Endothelial cell of umbilical vein (primary cell): ENCODE measurements around the gene ARHGEF37. TPM values are rescaled to one million over a fixed set of nuclear protein-coding genes. Genes with fewer than 3 reads are reported as not detected.
A peak's percentile ranks its signal among the peaks of the same experiment; 100 is the strongest.

Experiments used
- BruUV-seq: library from RNA; stranded (reverse); fragments of 400-500 nt; replicated peaks from 2 replicates; lab custom pipeline; 2021; lab: Mats Ljungman, UMichigan
- CTCF ChIA-PET: fragments of 300-600, 350-600 bp; sonication (Branson Sonifier 250); formaldehyde crosslinking; loops from one replicate; lab custom pipeline; 2021; ENCODE audit warnings: antibody characterized with exemption, inconsistent platforms; lab: Charles Lee
- POLR2A ChIA-PET: fragments of 300-600, 350-600 bp; sonication (Branson Sonifier 250); formaldehyde crosslinking; loops from one replicate; lab custom pipeline; 2021; ENCODE audit warnings: antibody characterized with exemption, inconsistent platforms; lab: Charles Lee
- DNase-seq: peaks from one replicate; pipeline ENCODE4 v3.0.0-alpha.2; 2011; ENCODE audit warnings: low read depth, low spot score
- FAIRE-seq: peaks from 2 replicates; lab custom pipeline; 2011; peaks lifted over from hg19 to GRCh38; lab: Jason Lieb, UNC
- H2AFZ ChIP-seq: 2 replicates; pipeline ENCODE4 v1.6.0; 2012; ENCODE audit warnings: low read depth, low read length, control low read depth, inconsistent platforms
- H3K27ac ChIP-seq: 2 replicates; pipeline ENCODE4 v1.5.1; 2011; ENCODE audit warnings: low read depth, mild to moderate bottlenecking, control low read depth, low read length, moderate library complexity; ENCODE audit not compliant: insufficient read depth
- H3K27me3 ChIP-seq, 2 experiments: 2 replicates each; pipeline versions ENCODE4 v1.6.0 to v1.6.1; 2011; ENCODE audit warnings: low read length in 2 of 2, mixed read lengths in 1 of 2; ENCODE audit not compliant: control insufficient read depth in 2 of 2, insufficient read depth in 2 of 2
- H3K36me3 ChIP-seq, 2 experiments: 2 replicates in 1 of 2; 3 replicates in 1 of 2; pipeline ENCODE4 v1.5.1; 2011; ENCODE audit warnings: low read length in 2 of 2, mild to moderate bottlenecking in 1 of 2, moderate library complexity in 1 of 2; ENCODE audit not compliant: control insufficient read depth in 2 of 2, insufficient read depth in 2 of 2; ENCODE audit errors: extremely low read depth in 1 of 2
- H3K4me1 ChIP-seq: 3 replicates; pipeline ENCODE4 v1.5.1; 2011; ENCODE audit warnings: mild to moderate bottlenecking, low read length; ENCODE audit not compliant: control insufficient read depth, insufficient read depth; ENCODE audit errors: extremely low read depth
- H3K4me2 ChIP-seq: 2 replicates; pipeline ENCODE4 v1.6.1; 2011; ENCODE audit warnings: low read length, control low read depth, mixed read lengths; ENCODE audit not compliant: insufficient read depth
- H3K4me3 ChIP-seq, 3 experiments: fragments of 200-600 bp in 1 of 3; sonication (generic), shearing (Covaris generic) in 1 of 3; replicated peaks in 1 of 3; 2 replicates each; pipeline ENCODE4 v1.5.1; 2011 to 2016; ENCODE audit warnings: control low read depth in 3 of 3, low read length in 3 of 3, mild to moderate bottlenecking in 2 of 3, inconsistent platforms in 1 of 3, low read depth in 1 of 3, moderate library complexity in 1 of 3; ENCODE audit not compliant: insufficient read depth in 1 of 3
- H3K79me2 ChIP-seq: 2 replicates; pipeline ENCODE4 v1.6.0; 2012; ENCODE audit warnings: low read length, inconsistent platforms; ENCODE audit not compliant: control insufficient read depth, insufficient read depth
- H3K9ac ChIP-seq: replicated peaks from 2 replicates; pipeline ENCODE3; 2011; ENCODE audit warnings: low read length, control low read depth; ENCODE audit not compliant: insufficient read depth; ENCODE audit errors: extremely low read depth
- H3K9me1 ChIP-seq: replicated peaks from 3 replicates; pipeline ENCODE4 v1.6.0; 2011; ENCODE audit warnings: mild to moderate bottlenecking, low read length; ENCODE audit not compliant: control insufficient read depth, insufficient read depth; ENCODE audit errors: extremely low read depth
- H3K9me3 ChIP-seq: replicated peaks from 2 replicates; pipeline ENCODE4 v1.5.1; 2012; ENCODE audit warnings: low read length, inconsistent platforms; ENCODE audit not compliant: control insufficient read depth, insufficient read depth
- H4K20me1 ChIP-seq: replicated peaks from 2 replicates; pipeline ENCODE3; 2011; ENCODE audit warnings: mild to moderate bottlenecking, low read length; ENCODE audit not compliant: control insufficient read depth, insufficient read depth; ENCODE audit errors: extremely low read depth
- CTCF ChIP-seq, 2 donors: IDR thresholded peaks; 1 replicate in 1 of 2; 2 replicates in 1 of 2; pipeline ENCODE4 v1.5.1; 2011; ENCODE audit warnings: low read length in 2 of 2, mild to moderate bottlenecking in 2 of 2, moderate library complexity in 2 of 2, control low read depth in 1 of 2, inconsistent platforms in 1 of 2, low read depth in 1 of 2; ENCODE audit not compliant: insufficient read depth in 1 of 2; ENCODE audit errors: extremely low read depth in 1 of 2
- EZH2 ChIP-seq: IDR thresholded peaks from 2 replicates; pipeline ENCODE4 v1.6.1; 2012; ENCODE audit warnings: borderline replicate concordance, low read depth, mild to moderate bottlenecking, moderate library complexity, low read length, inconsistent platforms; ENCODE audit not compliant: severe bottlenecking
- FOS ChIP-seq: IDR thresholded peaks from 2 replicates; pipeline ENCODE4 v1.6.1; 2011; ENCODE audit warnings: mild to moderate bottlenecking, low read length, moderate library complexity, borderline replicate concordance; ENCODE audit not compliant: insufficient read depth
- GATA2 ChIP-seq: IDR thresholded peaks from 2 replicates; pipeline ENCODE4 v1.7.0; 2011; ENCODE audit warnings: low read depth, mild to moderate bottlenecking, moderate library complexity, mixed read lengths, low read length; ENCODE audit not compliant: insufficient read length, insufficient read depth
- JUN ChIP-seq: IDR thresholded peaks from 2 replicates; pipeline ENCODE4 v1.6.1; 2011; ENCODE audit warnings: borderline replicate concordance, low read depth; ENCODE audit not compliant: insufficient read length, insufficient read depth
- MAX ChIP-seq: IDR thresholded peaks from 2 replicates; pipeline ENCODE4 v1.6.1; 2011; ENCODE audit not compliant: insufficient read depth, insufficient read length
- MYC ChIP-seq: IDR thresholded peaks from one replicate; pipeline ENCODE4 v1.6.1; 2011; ENCODE audit warnings: mild to moderate bottlenecking, low read depth, low read length
- POLR2A ChIP-seq: IDR thresholded peaks from 2 replicates; pipeline ENCODE4 v1.6.1; 2012; ENCODE audit warnings: low read depth, mild to moderate bottlenecking, control low read depth, low read length
- POLR2AphosphoS5 ChIP-seq: IDR thresholded peaks from 2 replicates; pipeline ENCODE4 v1.6.1; 2012; ENCODE audit warnings: low read depth, mild to moderate bottlenecking, control low read depth, low read length, moderate library complexity; ENCODE audit not compliant: insufficient read depth
- dilution Hi-C: fragments of 300-500 bp; cut with MboI; formaldehyde crosslinking; loops from one replicate; pipeline ENCODE4 v1.15.0; 2019; ENCODE audit warnings: low sequenced_read_pairs; ENCODE audit not compliant: extremely low pct_ligation_motif_present
- intact Hi-C: fragments of 100-400 bp; cut with micrococcal nuclease; formaldehyde crosslinking; loops from one replicate; pipeline ENCODE4 v1.10.0; 2022
- polyA plus RNA-seq, 4 experiments: library from polyadenylated mRNA; depleted of rRNA in 3 of 4; stranded (reverse) in 3 of 4; unstranded in 1 of 4; fragments of >200 nt; gene quantifications; 2 replicates each; pipeline versions ENCODE4 v1.2.1 to v1.2.3, GENCODE V29; 2011 to 2012; ENCODE audit warnings: missing spikeins in 1 of 4
- total RNA-seq: library from RNA; stranded (reverse); gene quantifications from 2 replicates; pipeline ENCODE4 v1.2.3, GENCODE V29; 2021

The ARHGEF37 gene
- total and polyA plus RNA-seq, 2 donors (not counting 3 experiments of a cell fraction or from before 2014, with no cell fraction given): 4.9 to 7.0 TPM

GRCh38 chr5:149550594-149551226, 30.6 kb upstream of the ARHGEF37 start:
- H3K4me3 ChIP-seq: peak overlapping the region; percentile 81 to 97 (median 85)
- H3K4me2 ChIP-seq: peak overlapping the region; percentile 100
- dilution Hi-C loops (no loop called here), intact Hi-C loops (loop anchor here (1.0 to 2.0 kb wide), 5 partner anchors 11 to 108 kb away; no protein-coding TSS in a partner anchor)
- H3K9me3 ChIP-seq: no peaks in the 10 kb centered on the region
- TF ChIP-seq GATA2: no peak
- no peak for TF ChIP-seq POLR2A
- TF ChIP-seq FOS: no peak
- no peak for TF ChIP-seq JUN
- TF ChIP-seq EZH2: no peak
- TF ChIP-seq MAX: no peak
- no peak for TF ChIP-seq CTCF (IDR thresholded peaks at IDR 0.05; ENCODE audit: extremely low read depth in 1 of 2, insufficient read depth in 1 of 2, low read depth in 1 of 2, low read length in 2 of 2)
- no peak for TF ChIP-seq MYC
- no peak for TF ChIP-seq POLR2AphosphoS5
- POLR2A ChIA-PET: interaction anchor here (1.6 to 3.4 kb wide), 3 partner anchors 11 to 100 kb away, joined by 4 to 34 read pairs (median 13); no protein-coding TSS in a partner anchor
- TSS peak; percentile 59 for BruUV-seq
- peak overlapping the region; percentile 98 for H3K9ac ChIP-seq
- H3K36me3 ChIP-seq: peaks cover 0 to 8% of the 10 kb centered on the region in 2 experiments
- FAIRE-seq (no peak), DNase-seq (no peak)
- H2AFZ ChIP-seq: no peak overlapping the region
- H3K9me1 ChIP-seq: no peaks in the 10 kb centered on the region
- H3K4me1 ChIP-seq: peaks cover 35% of the 10 kb centered on the region
- H4K20me1 ChIP-seq: peaks cover 3% of the 10 kb centered on the region
- H3K79me2 ChIP-seq: peaks cover 55% of the 10 kb centered on the region
- H3K27me3 ChIP-seq: no peaks in the 10 kb centered on the region
- CTCF ChIA-PET: interaction anchor here (0.7 to 3.4 kb wide), 16 partner anchors 7 to 116 kb away, joined by 3 to 40 read pairs (median 7); no protein-coding TSS in a partner anchor
- H3K27ac ChIP-seq: peak overlapping the region; percentile 91
